Colon (tissue), 2 donors: ENCODE results near the gene LCTL.

Source experiments
- FAIRE-seq: peaks from 2 replicates; lab custom pipeline; 2012; peaks lifted over from hg19 to GRCh38; lab: Jason Lieb, UNC
- donor health status: control.
- donor health status: control.

The LCTL gene

GRCh38 chr15:66565741-66566144 is at the start of gene LCTL:
Gene LCTL, minus strand, starts transcription at chr15:66565998. Its CDS starts 633 bp downstream, at chr15:66565365.
- no peak for FAIRE-seq

GRCh38 chr15:66614951-66615760 is 49.4 kb upstream of the LCTL start:
- FAIRE-seq: no peak

GRCh38 chr15:66614456-66614855 is 48.7 kb upstream of the LCTL start:
- FAIRE-seq: no peak

- FAIRE-seq: no peak
These were observed 47.9 kb upstream of the LCTL start for GRCh38 chr15:66613743-66614142.

- no peak for FAIRE-seq
These were observed 45.7 kb upstream of the LCTL start for GRCh38 chr15:66611257-66612053.

GRCh38 chr15:66609876-66610275 is 44.1 kb upstream of the LCTL start:
- FAIRE-seq: no peak

GRCh38 chr15:66608881-66609280 is 43.1 kb upstream of the LCTL start:
- no peak for FAIRE-seq

- FAIRE-seq: no peak
These were observed 42.4 kb upstream of the LCTL start for GRCh38 chr15:66608159-66608558.

- no peak for FAIRE-seq
These were observed 37.7 kb upstream of the LCTL start for GRCh38 chr15:66603301-66604179.

- no peak for FAIRE-seq
These were observed 35.7 kb upstream of the LCTL start for GRCh38 chr15:66601521-66601920.

- no peak for FAIRE-seq
These were observed 34.4 kb upstream of the LCTL start for GRCh38 chr15:66600240-66600627.

- no peak for FAIRE-seq
These were observed 33.9 kb upstream of the LCTL start for GRCh38 chr15:66599536-66600239.

- FAIRE-seq: no peak
These were observed 32.5 kb upstream of the LCTL start for GRCh38 chr15:66598095-66598815.

- no peak for FAIRE-seq
These were observed 30.2 kb upstream of the LCTL start for GRCh38 chr15:66595931-66596545.

- FAIRE-seq: no peak
These were observed 29.5 kb upstream of the LCTL start for GRCh38 chr15:66595332-66595731.

- no peak for FAIRE-seq
These were observed 29.0 kb upstream of the LCTL start for GRCh38 chr15:66594836-66595235.

- FAIRE-seq: no peak
These were observed 28.5 kb upstream of the LCTL start for GRCh38 chr15:66594344-66594743.

- FAIRE-seq: no peak
These were observed 27.5 kb upstream of the LCTL start for GRCh38 chr15:66593219-66593780.

GRCh38 chr15:66592505-66593218 is 26.9 kb upstream of the LCTL start:
- no peak for FAIRE-seq
